ENCODE results near the gene U2AF1L4.
"Not testable (repeated sequence)": the region's sequence is repeated elsewhere in the genome, so short reads cannot be mapped to it uniquely, and the experiment has no call there.

The U2AF1L4 gene

GRCh38 chr19:35727053-35727955, 17.9 kb downstream of the U2AF1L4 start:
- DNase-seq, result no peak

- DNase-seq, result no peak
These were observed 19.9 kb downstream of the U2AF1L4 start for GRCh38 chr19:35725216-35725861.

- DNase-seq, result no peak
These were observed 20.7 kb downstream of the U2AF1L4 start for GRCh38 chr19:35724560-35724959.

GRCh38 chr19:35724132-35724531, 21.1 kb downstream of the U2AF1L4 start:
- DNase-seq, result not testable (repeated sequence)

GRCh38 chr19:35723671-35724070, 21.5 kb downstream of the U2AF1L4 start:
- no peak for DNase-seq

- DNase-seq, result no peak
These were observed 22.3 kb downstream of the U2AF1L4 start for GRCh38 chr19:35722897-35723296.

- no peak for DNase-seq
These were observed 22.8 kb downstream of the U2AF1L4 start for GRCh38 chr19:35722461-35722860.

GRCh38 chr19:35721374-35721773, 23.8 kb downstream of the U2AF1L4 start:
- DNase-seq, result no peak

GRCh38 chr19:35720648-35721047, 24.6 kb downstream of the U2AF1L4 start:
- no peak for DNase-seq

GRCh38 chr19:35720163-35720524, 25.1 kb downstream of the U2AF1L4 start:
- DNase-seq, result no peak

- DNase-seq, result no peak
These were observed 25.6 kb downstream of the U2AF1L4 start for GRCh38 chr19:35719402-35720162.

GRCh38 chr19:35718345-35719041, 26.7 kb downstream of the U2AF1L4 start:
- DNase-seq, result peak; percentile 42

- DNase-seq, result peak; percentile 98
These were observed 27.4 kb downstream of the U2AF1L4 start, which contains the start of gene KMT2B for GRCh38 chr19:35717665-35718344. TSS of gene KMT2B (plus strand) at chr19:35718003. CDS start at chr19:35718019, 16 bp downstream.

- DNase-seq, result peak; percentile 96
These were observed 28.2 kb downstream of the U2AF1L4 start for GRCh38 chr19:35716801-35717664.

GRCh38 chr19:35715981-35716800, 29.0 kb downstream of the U2AF1L4 start:
- peak; percentile 95 for DNase-seq

GRCh38 chr19:35715355-35715809, 29.8 kb downstream of the U2AF1L4 start:
- no peak for DNase-seq

GRCh38 chr19:35714601-35715354, 30.4 kb downstream of the U2AF1L4 start:
- DNase-seq, result no peak

- DNase-seq, result no peak
These were observed 31.2 kb downstream of the U2AF1L4 start for GRCh38 chr19:35713904-35714495.
